ENCODE measurements around the gene CARS1. TPM values are rescaled to one million over a fixed set of nuclear protein-coding genes. Genes with fewer than 3 reads are reported as not detected.
"Not testable (repeated sequence)": the region's sequence is repeated elsewhere in the genome, so short reads cannot be mapped to it uniquely, and the experiment has no call there.

Gene CARS1
- total RNA-seq, 1 experiment from 2014 or later = 42.6 TPM

DNA sequence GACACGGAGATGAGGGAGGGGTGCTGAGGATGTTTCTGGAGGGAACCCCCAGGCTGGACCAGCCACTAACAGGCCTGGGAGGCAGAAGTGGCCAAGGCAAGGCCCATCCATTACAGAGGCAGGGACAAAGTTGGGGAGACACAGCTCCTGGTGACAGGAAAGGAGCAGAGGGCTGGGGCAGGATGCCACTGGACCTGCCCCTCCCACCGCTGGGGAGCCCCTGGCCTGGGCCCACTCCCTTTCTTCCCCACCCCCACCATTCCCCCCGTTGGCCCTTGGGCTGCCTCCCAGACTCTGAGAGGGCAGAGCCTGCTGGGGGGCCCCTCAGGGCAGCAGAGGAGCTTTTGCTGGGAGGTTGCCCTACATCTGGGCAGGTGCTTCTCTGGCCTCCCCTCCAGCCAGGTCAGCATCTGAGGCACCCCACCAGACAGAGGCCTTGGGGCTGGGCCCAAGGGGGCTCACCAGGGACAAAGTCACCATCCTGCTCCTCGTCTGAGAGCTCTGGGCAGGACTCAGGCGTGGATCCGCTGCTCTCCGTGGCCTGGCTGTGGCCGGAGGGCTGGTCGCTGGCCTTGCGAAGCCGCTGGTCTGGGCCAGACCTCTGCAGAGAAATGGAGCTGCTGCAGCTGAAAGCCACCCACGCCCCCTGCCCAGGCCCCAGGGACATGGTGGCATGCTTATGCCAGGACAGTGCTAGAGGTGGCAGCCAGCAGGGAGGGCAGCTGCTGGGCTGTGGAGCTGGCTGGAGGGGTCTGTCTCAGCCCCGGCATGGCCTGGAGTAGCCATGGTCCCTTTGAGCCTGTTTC lies 33.1 kb upstream of the CARS1 start:
- DNase-seq (ENCODE audit: low read depth) = no peak

- DNase-seq (ENCODE audit: low read depth) = no peak
Measured at GRCh38 chr11:3089236-3090061, 32.2 kb upstream of the CARS1 start.

GRCh38 chr11:3088806-3089205 lies 31.6 kb upstream of the CARS1 start:
- DNase-seq (ENCODE audit: low read depth) = no peak

DNA sequence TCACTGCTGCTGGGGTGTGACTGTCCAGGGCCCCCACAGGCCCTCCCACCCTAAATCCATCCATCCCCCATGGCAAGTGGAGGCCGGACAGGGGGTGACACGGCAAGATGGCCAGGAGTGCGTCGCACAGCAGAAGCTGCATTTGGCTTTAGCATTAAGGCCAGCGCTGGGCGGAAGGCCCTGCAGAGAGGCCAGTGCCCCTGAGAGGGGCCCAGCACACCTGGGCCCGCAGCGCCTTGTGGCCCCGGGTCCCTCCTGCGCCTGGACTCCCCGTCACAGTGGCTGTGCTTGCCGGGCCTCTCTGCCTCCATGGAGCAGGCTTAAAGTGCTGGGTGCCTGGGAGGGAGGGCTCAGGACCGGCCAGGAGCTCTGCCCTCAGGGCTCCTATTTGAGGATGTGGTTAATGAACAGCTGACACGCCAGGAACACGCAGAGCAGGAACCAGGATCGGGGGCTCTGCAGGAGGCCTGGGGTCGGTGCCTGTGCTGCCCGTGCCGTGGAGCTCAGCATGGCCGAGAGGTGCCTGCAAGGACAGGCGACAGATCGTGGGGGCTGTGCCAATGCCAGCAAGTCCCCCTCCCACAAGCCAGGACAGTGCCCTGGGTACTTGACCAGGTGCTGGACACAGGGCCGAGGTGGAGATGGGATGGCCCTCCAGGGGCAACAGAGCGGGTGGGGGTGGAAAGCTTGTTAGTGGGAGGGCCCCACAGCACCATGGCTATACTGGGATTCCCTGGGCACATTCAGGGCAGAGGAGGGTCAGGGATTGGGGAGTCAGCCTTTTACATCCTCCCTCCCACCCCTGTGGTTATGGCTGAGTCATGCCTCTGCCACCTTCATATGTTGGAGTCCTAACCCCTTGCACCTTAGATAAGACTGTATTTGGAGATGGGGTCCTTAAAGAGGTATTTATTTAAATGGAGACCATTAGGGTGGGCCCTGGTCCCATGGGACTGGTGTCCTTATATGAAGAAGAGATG lies 30.9 kb upstream of the CARS1 start:
- DNase-seq (ENCODE audit: low read depth) = peak; percentile 72

DNA sequence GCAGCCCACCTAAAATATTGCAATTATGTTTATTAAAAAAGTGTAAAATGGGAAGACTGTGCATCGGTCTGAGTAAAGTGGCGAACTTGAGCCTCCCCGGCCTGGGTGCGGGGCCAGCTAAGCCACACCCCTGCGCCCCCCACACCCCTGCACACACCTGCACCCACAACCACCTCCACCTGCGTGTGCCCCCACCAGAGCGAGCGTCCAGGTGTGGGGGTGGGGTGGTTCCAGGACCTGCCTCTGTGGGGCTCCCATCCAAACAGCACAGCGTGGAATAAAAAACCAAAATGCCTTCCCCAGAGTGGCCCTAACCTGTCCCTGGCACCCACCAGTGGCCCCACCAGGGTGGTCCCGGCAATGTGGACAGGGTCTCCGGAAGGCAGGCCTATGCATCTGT lies 30.1 kb upstream of the CARS1 start:
- DNase-seq (ENCODE audit: low read depth) = no peak

DNA sequence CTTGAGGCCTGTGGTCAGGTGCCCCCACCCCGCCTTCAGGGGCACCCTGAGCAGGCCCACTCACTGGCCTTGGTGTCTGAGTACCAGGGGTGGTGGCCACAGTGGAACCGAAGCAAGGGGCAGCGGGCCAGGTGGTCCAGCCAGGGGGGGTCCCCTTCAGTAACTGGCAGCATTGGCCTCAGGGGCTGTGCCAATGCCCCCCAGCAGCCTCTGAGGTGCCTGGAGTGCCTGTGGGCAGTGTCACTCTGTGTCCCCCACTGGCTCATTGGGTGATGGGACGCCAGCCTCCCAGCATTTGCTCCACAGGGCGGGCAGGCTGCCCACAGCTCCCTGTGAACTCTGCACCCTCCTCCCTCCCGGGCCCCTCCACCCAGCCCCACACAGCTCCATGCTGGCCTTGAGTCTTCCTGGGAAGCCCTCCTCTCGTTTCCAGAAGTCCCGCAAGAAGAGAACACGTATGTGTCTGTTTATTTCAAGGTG lies 29.5 kb upstream of the CARS1 start:
- no peak for DNase-seq (ENCODE audit: low read depth)

GRCh38 chr11:3086114-3086513 lies 28.9 kb upstream of the CARS1 start:
- DNase-seq (ENCODE audit: low read depth) = no peak

GRCh38 chr11:3085052-3085451 lies 27.8 kb upstream of the CARS1 start:
- no peak for DNase-seq (ENCODE audit: low read depth)

- DNase-seq (ENCODE audit: low read depth) = no peak
Measured at GRCh38 chr11:3083321-3083720, 26.1 kb upstream of the CARS1 start.

DNA sequence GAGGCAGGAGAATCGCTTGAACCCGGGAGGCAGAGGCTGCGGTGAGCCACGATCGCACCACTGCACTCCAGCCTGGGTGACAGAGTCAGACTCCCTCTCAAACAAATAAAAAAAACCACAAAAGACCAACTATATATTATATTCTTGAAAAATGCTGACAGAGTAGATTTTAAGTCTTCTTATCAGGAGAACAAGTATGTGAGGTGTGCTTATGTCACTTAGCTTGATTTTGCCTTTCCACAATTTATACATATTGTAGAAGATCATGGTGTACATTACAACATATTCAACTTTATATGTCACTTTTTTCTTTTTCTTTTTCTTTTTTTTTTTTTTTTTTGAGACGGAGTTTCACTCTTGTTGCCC lies 24.1 kb upstream of the CARS1 start:
- DNase-seq (ENCODE audit: low read depth) = no peak

DNA sequence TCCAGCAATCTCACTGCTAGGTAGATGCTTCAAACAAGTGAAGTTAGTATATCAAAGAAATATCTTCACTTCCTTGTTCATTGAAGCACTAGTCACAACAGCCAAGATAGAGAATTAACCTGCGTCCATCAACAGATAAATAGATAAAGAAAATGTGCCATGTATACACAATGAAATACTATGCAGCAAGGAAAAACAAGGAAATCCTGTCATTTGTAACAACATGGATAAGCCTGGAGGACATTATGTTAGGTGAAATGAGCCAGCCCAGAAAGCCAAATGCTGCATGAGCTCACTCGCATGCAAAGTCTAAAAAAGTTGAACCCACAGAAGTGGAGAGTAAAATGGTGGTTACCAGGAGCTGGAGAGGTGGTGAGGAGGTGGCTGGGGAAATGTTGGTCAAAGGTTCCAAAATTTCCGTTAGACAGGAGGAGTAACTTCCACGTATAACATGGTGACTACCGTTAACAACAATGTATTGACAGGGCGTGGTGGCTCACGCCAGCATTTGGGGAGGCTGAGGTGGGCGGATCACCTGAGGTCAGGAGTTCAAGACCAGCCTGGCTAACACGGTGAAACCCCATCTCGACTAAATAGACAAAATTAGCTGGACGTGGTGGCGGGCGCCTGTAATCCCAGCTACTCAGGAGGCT lies 23.6 kb upstream of the CARS1 start:
- DNase-seq (ENCODE audit: low read depth) = no peak

GRCh38 chr11:3080104-3080503 lies 22.9 kb upstream of the CARS1 start:
- DNase-seq (ENCODE audit: low read depth) = no peak

DNA sequence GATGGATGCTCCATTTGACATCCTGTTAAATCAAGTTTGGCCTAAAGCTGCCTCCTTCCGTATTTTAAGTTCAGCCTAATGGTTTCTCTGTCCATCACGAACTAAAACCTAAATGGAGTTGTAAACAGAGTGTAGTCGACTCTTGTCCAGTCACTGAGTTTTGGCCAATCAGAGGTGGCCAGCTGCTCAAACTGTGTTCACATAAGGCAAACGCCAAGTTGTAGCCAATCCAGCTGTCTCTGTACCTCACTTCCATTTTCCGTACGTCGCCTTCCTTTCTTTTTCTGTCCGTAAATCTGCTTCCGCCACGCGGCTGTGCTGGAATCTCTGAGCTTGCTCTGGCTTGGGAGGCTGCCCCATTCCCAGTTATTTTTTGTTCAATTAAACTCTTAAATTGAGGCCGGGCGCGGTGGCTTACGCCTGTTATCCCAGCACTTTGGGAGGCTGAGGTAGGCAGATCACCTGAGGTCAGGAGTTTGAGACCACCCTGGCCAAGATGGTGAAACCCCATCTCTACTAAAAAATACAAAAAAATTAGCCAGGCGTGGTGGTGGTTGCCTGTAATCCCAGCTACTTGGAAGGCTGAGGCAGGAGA lies 20.7 kb upstream of the CARS1 start:
- DNase-seq (ENCODE audit: low read depth) = no peak

GRCh38 chr11:3077189-3077836 lies 20.1 kb upstream of the CARS1 start:
- no peak for DNase-seq (ENCODE audit: low read depth)

GRCh38 chr11:3074912-3075589 lies 17.8 kb upstream of the CARS1 start:
- no peak for DNase-seq (ENCODE audit: low read depth)

GRCh38 chr11:3073029-3073435 lies 15.8 kb upstream of the CARS1 start:
- no peak for DNase-seq (ENCODE audit: low read depth)

- DNase-seq (ENCODE audit: low read depth) = no peak
Measured at GRCh38 chr11:3069425-3069824, 12.2 kb upstream of the CARS1 start.

- DNase-seq (ENCODE audit: low read depth) = not testable (repeated sequence)
Measured at GRCh38 chr11:3066308-3066707, 9.1 kb upstream of the CARS1 start.

GRCh38 chr11:3064709-3065108 lies 7.5 kb upstream of the CARS1 start:
- DNase-seq (ENCODE audit: low read depth) = not testable (repeated sequence)

- not testable (repeated sequence) for DNase-seq (ENCODE audit: low read depth)
Measured at GRCh38 chr11:3063876-3064275, 6.7 kb upstream of the CARS1 start.

All from Daoy (cell line).